Aorta (tissue), 5 donors: ENCODE measurements around the gene ABHD17B. TPM values are rescaled to one million over a fixed set of nuclear protein-coding genes. Genes with fewer than 3 reads are reported as not detected.

ENCODE experiments used
- ATAC-seq: fragments of 200-7000 bp; cut with Tn5 transposase; one replicate; pipeline ENCODE4 v1.9.1; 2022; ENCODE audit warnings: moderate library complexity; ENCODE audit not compliant: low FRiP score
- DNase-seq, 2 donors: peaks; one replicate each; pipeline ENCODE4 v3.0.0-alpha.2; 2020
- H3K27ac ChIP-seq, 2 donors: one replicate each; pipeline ENCODE4 v1.5.1; 2013; ENCODE audit warnings: low read length in 2 of 2, mild to moderate bottlenecking in 2 of 2, moderate library complexity in 2 of 2, control low read depth in 1 of 2, inconsistent platforms in 1 of 2, low read depth in 1 of 2
- H3K27me3 ChIP-seq, 2 donors: one replicate each; pipeline ENCODE4 v1.6.1; 2013; ENCODE audit warnings: control low read depth in 1 of 2, low read length in 1 of 2, mild to moderate bottlenecking in 1 of 2, moderate library complexity in 1 of 2; ENCODE audit not compliant: insufficient read depth in 2 of 2, control insufficient read depth in 1 of 2
- H3K36me3 ChIP-seq, 2 donors: one replicate each; pipeline ENCODE4 v1.6.1; 2013; ENCODE audit warnings: control low read depth in 1 of 2, low read length in 1 of 2, mild to moderate bottlenecking in 1 of 2; ENCODE audit not compliant: insufficient read depth in 2 of 2, control insufficient read depth in 1 of 2
- H3K4me1 ChIP-seq, 2 donors: one replicate each; pipeline ENCODE4 v1.6.1; 2013; ENCODE audit warnings: low read length in 2 of 2, control low read depth in 1 of 2, mild to moderate bottlenecking in 1 of 2, moderate library complexity in 1 of 2; ENCODE audit not compliant: insufficient read depth in 2 of 2, control insufficient read depth in 1 of 2
- H3K4me3 ChIP-seq, 2 donors: one replicate each; pipeline ENCODE4 v1.5.1; 2013; ENCODE audit warnings: low read length in 2 of 2, control low read depth in 1 of 2, mild to moderate bottlenecking in 1 of 2
- H3K9me3 ChIP-seq: one replicate; pipeline ENCODE4 v1.6.1; 2013; ENCODE audit warnings: mild to moderate bottlenecking, low read length; ENCODE audit not compliant: control insufficient read depth
- WGBS, 2 donors: extraction: QIAGEN DNeasy Blood & Tissue Kit; methylation state at CpG; one replicate each; pipeline ENCODE4 v1.1.7; 2013; 5-methylcytosine and 5-hydroxymethylcytosine counted together
- intact Hi-C, 2 donors: fragments of 100-400 bp; cut with DNase I; formaldehyde crosslinking; loops; one replicate each; pipeline versions ENCODE4 v1.14.2 to v1.15.0; 2022
- polyA plus RNA-seq, 2 donors: library from polyadenylated mRNA; stranded (reverse); fragments of 200-250 nt; gene quantifications; one replicate each; pipeline ENCODE4 v1.2.3, GENCODE V29; 2013
- total RNA-seq, 2 donors: library from RNA; stranded (reverse); fragmentation: NEBNext Ultra II Directional; extraction: Animal tissue kit (Norgen Biotek cat#: 25700); gene quantifications; one replicate each; pipeline ENCODE4 v1.2.1, GENCODE V29; 2021
- donor health status: healthy with polysubstance abuse.
- donor health status: Bipolar disorder and iron deficiency.
- donor health status: DM: no; HTN: no; CAD: no.
- donor health status: DM: no; HTN: no; CAD: no.
- donor health status: DM: yes; HTN: yes; CAD: no.

ABHD17B gene
- total and polyA plus RNA-seq, 4 donors: 6.6 to 38.0 (median 11.8) TPM

- DNase-seq (no peak), ATAC-seq (no peak)
- intact Hi-C loops: no loop called here
- no peak overlapping the region for H3K27ac ChIP-seq
- H3K4me1 ChIP-seq: no peaks in the 10 kb centered on the region
- WGBS, 2 donors: 74 to 76% methylated on average over 5 of the region's 5 CpGs
- H3K4me3 ChIP-seq: no peak overlapping the region
- H3K9me3 ChIP-seq: no peaks in the 10 kb centered on the region
- H3K27me3 ChIP-seq: no peaks in the 10 kb centered on the region
- no peaks in the 10 kb centered on the region for H3K36me3 ChIP-seq
Observed at GRCh38 chr9:71854811-71855210, 56.2 kb downstream of the ABHD17B start.

DNA sequence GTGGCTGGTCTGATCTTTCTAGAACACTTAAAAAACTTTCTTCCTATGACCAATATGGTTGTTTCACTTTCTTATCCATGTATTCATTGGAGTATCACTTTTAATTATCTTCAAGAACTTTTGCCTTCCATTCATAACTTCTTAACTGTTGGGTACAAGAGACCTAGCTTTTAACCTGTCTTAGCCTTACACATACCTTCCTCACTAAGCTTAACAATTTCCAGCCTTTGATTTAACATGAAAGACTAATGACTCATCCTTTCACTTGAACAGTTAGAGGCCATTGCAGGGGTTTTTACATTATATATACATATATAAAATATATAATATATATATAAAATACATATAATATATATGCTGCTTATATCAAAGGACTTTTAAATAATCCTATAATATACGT, 57.9 kb downstream of the ABHD17B start:
- H3K4me3 ChIP-seq: no peak overlapping the region
- H3K4me1 ChIP-seq: no peaks in the 10 kb centered on the region
- H3K27me3 ChIP-seq: no peaks in the 10 kb centered on the region
- H3K9me3 ChIP-seq: no peaks in the 10 kb centered on the region
- no peak overlapping the region for H3K27ac ChIP-seq
- DNase-seq (no peak), ATAC-seq (no peak)
- intact Hi-C loops: no loop called here
- 96% methylated on average over 1 of the region's 1 CpG for whole genome bisulfite sequencing, 2 donors
- no peaks in the 10 kb centered on the region for H3K36me3 ChIP-seq

GRCh38 chr9:71850996-71851395, 60.0 kb downstream of the ABHD17B start:
- H3K4me1 ChIP-seq: no peaks in the 10 kb centered on the region
- H3K27ac ChIP-seq: no peak overlapping the region
- no peak for ATAC-seq
- no peaks in the 10 kb centered on the region for H3K9me3 ChIP-seq
- no peaks in the 10 kb centered on the region for H3K27me3 ChIP-seq
- intact Hi-C loops: no loop called here
- no peak overlapping the region for H3K4me3 ChIP-seq
- no peak for DNase-seq
- no peaks in the 10 kb centered on the region for H3K36me3 ChIP-seq

- no peak overlapping the region for H3K27ac ChIP-seq
- no peak overlapping the region for H3K4me3 ChIP-seq
- DNase-seq: no peak
- 86 to 88% methylated on average over 2 of the region's 2 CpGs for WGBS, 2 donors
- intact Hi-C loops: no loop called here
- H3K27me3 ChIP-seq: no peaks in the 10 kb centered on the region
- no peaks in the 10 kb centered on the region for H3K36me3 ChIP-seq
- no peaks in the 10 kb centered on the region for H3K4me1 ChIP-seq
- H3K9me3 ChIP-seq: no peaks in the 10 kb centered on the region
- ATAC-seq: no peak
Observed at GRCh38 chr9:71847892-71848291, 63.1 kb downstream of the ABHD17B start.

DNA sequence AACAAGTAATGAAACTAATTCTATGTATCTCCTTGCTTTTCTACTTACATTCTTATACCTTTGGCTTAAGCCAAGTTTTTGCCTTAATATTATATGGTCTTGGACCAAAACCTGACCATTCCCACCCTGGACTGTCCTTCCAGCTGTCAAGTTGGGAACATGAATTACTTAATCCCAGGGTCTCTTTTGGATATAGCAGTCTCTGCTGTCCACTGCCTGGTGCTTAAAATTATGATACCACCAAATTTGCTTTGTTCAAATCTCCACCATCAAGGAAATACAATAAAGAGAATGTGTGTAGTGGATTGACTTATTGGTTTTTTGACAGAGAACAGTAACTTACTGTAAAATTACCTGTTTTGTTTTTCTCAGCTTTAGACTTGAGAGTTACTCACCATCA, 66.2 kb downstream of the ABHD17B start:
- intact Hi-C loops: no loop called here

DNA sequence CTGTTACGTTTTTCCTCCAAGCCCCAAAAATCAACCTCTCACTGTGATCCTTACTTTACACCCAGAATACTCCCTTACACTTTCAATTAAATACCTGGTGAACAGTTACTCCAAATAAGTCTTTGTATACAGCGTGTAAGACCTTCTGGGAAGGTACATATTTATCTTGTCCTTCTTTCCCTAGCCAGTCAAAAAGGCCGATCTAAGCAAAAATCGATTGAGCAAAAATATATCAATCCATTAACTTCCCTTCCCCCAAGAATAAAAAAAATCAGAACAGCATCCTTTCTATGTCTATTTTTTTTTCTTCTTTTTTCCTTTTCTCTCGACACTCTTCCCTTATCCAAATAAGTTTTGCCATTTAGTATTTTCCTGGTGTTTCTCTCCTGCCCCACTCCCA, 71.3 kb downstream of the ABHD17B start:
- H3K9me3 ChIP-seq: no peaks in the 10 kb centered on the region
- no peaks in the 10 kb centered on the region for H3K36me3 ChIP-seq
- WGBS, 2 donors: 84 to 87% methylated on average over 5 of the region's 5 CpGs
- H3K4me1 ChIP-seq: no peaks in the 10 kb centered on the region
- ATAC-seq: no peak
- no peak overlapping the region for H3K27ac ChIP-seq
- DNase-seq: no peak
- H3K27me3 ChIP-seq: no peaks in the 10 kb centered on the region
- intact Hi-C loops: no loop called here
- H3K4me3 ChIP-seq: no peak overlapping the region

More for the DNA sequence above, 66.2 kb downstream of the ABHD17B start:
- ATAC-seq (no peak), DNase-seq (no peak)
- Histone ChIP-seq H3K4me3 (no peak overlapping the region), H3K27ac (no peak overlapping the region), H3K9me3 (no peaks in the 10 kb centered on the region), H3K27me3 (no peaks in the 10 kb centered on the region), H3K4me1 (no peaks in the 10 kb centered on the region), H3K36me3 (no peaks in the 10 kb centered on the region)

DNA sequence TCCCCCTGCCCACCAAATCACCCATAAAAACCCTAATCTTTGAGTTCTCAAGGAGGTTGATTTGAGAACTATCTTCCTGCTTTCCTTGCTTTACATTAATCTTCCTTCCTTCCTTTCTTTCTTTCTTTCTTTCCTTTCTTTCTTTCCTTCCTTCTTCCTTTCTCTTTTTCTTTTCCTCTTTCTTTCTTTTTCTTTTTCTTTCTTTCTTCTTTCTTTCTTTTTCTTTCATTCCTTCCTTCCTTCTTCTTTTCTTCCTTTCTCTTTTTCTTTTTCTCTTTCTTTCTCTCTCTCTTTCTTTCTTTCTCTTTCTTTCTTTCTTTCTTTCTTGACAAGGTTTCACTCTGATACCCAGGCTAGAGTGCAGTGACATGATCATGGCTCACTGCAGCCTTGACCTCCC, 75.4 kb downstream of the ABHD17B start:
- Histone ChIP-seq H3K4me3 (no peak overlapping the region), H3K36me3 (no peaks in the 10 kb centered on the region), H3K27me3 (no peaks in the 10 kb centered on the region), H3K9me3 (no peaks in the 10 kb centered on the region), H3K27ac (no peak overlapping the region), H3K4me1 (no peaks in the 10 kb centered on the region)
- DNase-seq: no peak
- intact Hi-C loops: no loop called here
- no peak for ATAC-seq

DNA sequence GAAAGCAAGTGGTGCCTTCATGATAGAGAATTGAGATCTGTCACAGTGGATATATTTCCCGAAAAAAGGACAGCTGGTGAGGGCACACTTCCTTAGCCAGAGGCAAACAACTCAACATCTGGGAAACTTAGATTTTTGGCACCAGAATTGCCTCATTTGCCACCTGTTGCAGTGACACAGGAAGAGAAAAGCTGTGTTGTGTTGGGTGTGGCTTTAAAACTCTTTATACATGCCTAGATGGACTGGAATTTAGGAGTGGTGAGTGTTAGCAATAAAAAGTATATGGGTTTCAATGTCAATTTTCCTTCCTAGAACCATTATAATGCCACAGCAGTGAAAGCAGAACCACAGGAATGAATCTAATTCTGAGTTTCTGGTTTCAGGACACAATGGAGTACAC, 80.1 kb downstream of the ABHD17B start:
- H3K36me3 ChIP-seq: no peaks in the 10 kb centered on the region
- no peaks in the 10 kb centered on the region for H3K4me1 ChIP-seq
- H3K9me3 ChIP-seq: no peaks in the 10 kb centered on the region
- ATAC-seq (no peak), DNase-seq (no peak)
- WGBS, 2 donors: 82 to 94% methylated on average over 1 of the region's 1 CpG
- no peak overlapping the region for H3K27ac ChIP-seq
- intact Hi-C loops: no loop called here
- no peak overlapping the region for H3K4me3 ChIP-seq
- H3K27me3 ChIP-seq: no peaks in the 10 kb centered on the region

- no peaks in the 10 kb centered on the region for H3K9me3 ChIP-seq
- no peak for ATAC-seq
- H3K4me3 ChIP-seq: no peak overlapping the region
- no peak for DNase-seq
- intact Hi-C loops: no loop called here
- no peaks in the 10 kb centered on the region for H3K36me3 ChIP-seq
- no peaks in the 10 kb centered on the region for H3K27me3 ChIP-seq
- no peaks in the 10 kb centered on the region for H3K4me1 ChIP-seq
- no peak overlapping the region for H3K27ac ChIP-seq
- WGBS, 2 donors: 64% methylated on average over 3 of the region's 3 CpGs
Observed at GRCh38 chr9:71830153-71830552, 80.8 kb downstream of the ABHD17B start.
